ENCODE data around the gene LRP10. TPM values are rescaled to one million over a fixed set of nuclear protein-coding genes. Genes with fewer than 3 reads are reported as not detected.

LRP10 gene
- total and polyA plus RNA-seq, 2 of the 8 experiments (the other 6 are each of a cell fraction or from before 2014, with no cell fraction given): 12.4 to 15.6 TPM

DNA sequence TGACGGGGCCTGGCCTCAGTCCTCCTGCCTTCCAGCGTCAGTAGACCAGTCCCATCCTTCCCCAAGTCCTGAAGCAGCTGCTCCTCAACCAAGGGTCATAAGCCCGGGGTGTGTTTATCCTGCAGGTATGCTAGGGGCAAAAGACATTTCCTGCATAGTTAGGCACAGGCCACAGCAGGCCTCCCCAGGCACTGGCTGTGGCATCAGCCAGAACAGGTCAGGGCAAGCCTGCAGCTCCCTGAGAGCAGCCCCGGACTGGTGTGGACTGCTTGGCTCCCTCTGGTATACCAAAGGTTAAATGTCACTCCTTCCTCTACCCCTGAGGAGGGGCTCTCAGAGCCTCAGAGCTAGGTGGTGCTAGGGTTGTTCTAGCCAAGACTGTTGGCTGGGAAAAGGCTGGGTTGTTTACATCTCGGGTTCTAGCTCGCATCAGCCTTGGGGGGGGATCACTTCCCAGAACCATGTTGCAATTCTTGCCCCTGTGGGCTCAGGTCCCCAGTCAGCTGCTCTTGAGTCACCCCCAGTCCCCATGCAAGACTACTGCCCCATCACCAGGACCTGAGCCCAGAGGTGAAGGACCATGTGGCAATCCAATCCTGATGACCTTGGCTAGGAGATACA is 32.3 kb upstream of the LRP10 start:
- WGBS, 2 experiments (ENCODE audit: extremely low coverage in 1 of 2, insufficient coverage in 1 of 2, insufficient read length in 1 of 2, insufficient replicate concordance in 2 of 2, low coverage in 1 of 2, low lambda C conversion rate in 2 of 2, missing lambda C conversion rate in 1 of 2): 95% methylated on average over 6 of the region's 6 CpGs; no CpG with 5 or more reads in 1 of the 2 experiments
- Histone ChIP-seq H3K18ac (ENCODE audit: extremely low read depth, low read length) (peak overlapping the region; percentile 56), H3K27ac (ENCODE audit: low read depth, low read length) (peak overlapping the region; percentile 22; the same call in 1 of the 2 replicates), H3K23ac (ENCODE audit: insufficient read length) (no peak overlapping the region), H3K4me2 (ENCODE audit: insufficient read depth in 1 of 2, low read depth in 2 of 2, low read length in 2 of 2) (peak overlapping the region; percentile 73 to 98; a peak in 2 of 4 replicates), H4K20me1 (replicated peaks in 1 of 2; ENCODE audit: control insufficient read depth in 1 of 2, insufficient read depth in 2 of 2, low read length in 2 of 2) (no peaks in the 10 kb centered on the region), H3K36me3 (ENCODE audit: control insufficient read depth in 2 of 4, insufficient read depth in 4 of 4, low read length in 3 of 4) (peaks cover 5 to 32% (median 22%) of the 10 kb centered on the region in 4 experiments; a peak in 7 of 8 replicates), H2BK15ac (ENCODE audit: low read length) (no peak overlapping the region), H2AK5ac (ENCODE audit: low read depth, low read length) (peak overlapping the region; percentile 40; the same call in 1 of the 2 replicates), H2BK120ac (replicated peaks; ENCODE audit: low read depth, low read length) (peak overlapping the region; percentile 57), H3K23me2 (ENCODE audit: low read depth, low read length) (peaks cover 14% of the 10 kb centered on the region; the same call in 1 of the 2 replicates), H2BK5ac (ENCODE audit: low read depth, low read length) (peak overlapping the region; percentile 60; the same call in 1 of the 2 replicates), H4K91ac (replicated peaks; ENCODE audit: insufficient read length, low read length) (peak overlapping the region; percentile 36), H3K79me2 (ENCODE audit: control insufficient read depth in 1 of 2, insufficient read depth in 2 of 2, low read length in 2 of 2) (peaks cover 0 to 25% of the 10 kb centered on the region in 2 experiments; a peak in 1 of 4 replicates), H3K56ac (replicated peaks; ENCODE audit: insufficient read length, low read depth, low read length) (no peak overlapping the region), H2BK20ac (ENCODE audit: low read length) (no peak overlapping the region), H3K79me1 (ENCODE audit: low read depth, low read length) (peaks cover 8% of the 10 kb centered on the region), H4K5ac (ENCODE audit: insufficient read length, low read depth, low read length) (peak overlapping the region; percentile 55), H3K4me3 (ENCODE audit: extremely low read depth in 1 of 4, insufficient read depth in 2 of 4, low read depth in 3 of 4, low read length in 4 of 4) (peak overlapping the region in 1 of 4 experiments; percentile 94; a peak in 1 of 8 replicates), H3K4ac (replicated peaks; ENCODE audit: insufficient read length, low read depth, low read length) (peak overlapping the region; percentile 57), H3K14ac (ENCODE audit: insufficient read length) (no peak overlapping the region), H4K8ac (ENCODE audit: extremely low read depth, insufficient read depth, low read length) (no peak overlapping the region; the same call in none of the 2 replicates), H3K9ac (replicated peaks in 1 of 4; ENCODE audit: extremely low read depth in 1 of 4, low read depth in 3 of 4, low read length in 3 of 4) (no peak overlapping the region), H3K9me3 (ENCODE audit: insufficient read depth in 2 of 2, low read depth in 1 of 2, low read length in 1 of 2) (no peaks in the 10 kb centered on the region), H2BK12ac (ENCODE audit: low read depth, low read length) (peak overlapping the region; percentile 77; the same call in 1 of the 2 replicates), H2AFZ (ENCODE audit: low read length) (no peak overlapping the region), H3K4me1 (replicated peaks in 1 of 4; ENCODE audit: control insufficient read depth in 3 of 4, insufficient read depth in 4 of 4, low read length in 3 of 4) (peaks cover 8 to 17% (median 14%) of the 10 kb centered on the region in 4 experiments), H3K27me3 (replicated peaks in 1 of 4; ENCODE audit: control insufficient read depth in 3 of 4, extremely low read depth in 1 of 4, insufficient read depth in 3 of 4, low read length in 3 of 4) (no peaks in the 10 kb centered on the region)
- POLR2A ChIA-PET (ENCODE audit: partially characterized antibody): interaction anchor here (1.2 to 16.3 kb wide), 10 partner anchors 10 to 90 kb away, joined by 3 to 203 read pairs (median 14); partner anchors contain the start of genes MRPL52, OXA1L, PRMT5 and RBM23
- FAIRE-seq (no peak), DNase-seq (ENCODE audit: low read depth in 1 of 2, low spot score in 2 of 2) (no peak)
- CTCF ChIA-PET (ENCODE audit: partially characterized antibody): interaction anchor here (0.6 to 56.0 kb wide), 8 partner anchors 20 to 1179 kb away, joined by 3 to 1562 read pairs (median 8); partner anchors contain the start of genes LRP10, MMP14, MRPL52 and REM2
- TF ChIP-seq CBX8 (IDR thresholded peaks at IDR 0.05; ENCODE audit: borderline replicate concordance, low read depth, low read length) (no peak), SP4 (IDR thresholded peaks at IDR 0.05; ENCODE audit: low read length) (no peak), TEAD4 (IDR thresholded peaks at IDR 0.05; ENCODE audit: low read depth, low read length) (no peak), POLR2A (IDR thresholded peaks at IDR 0.05; ENCODE audit: control extremely low read depth in 1 of 2, low read depth in 2 of 2, low read length in 2 of 2) (0 out of 3 replicates have a peak, but pooled peaks of 1 of the 2 experiments have one; percentile 30), POU5F1 (IDR thresholded peaks at IDR 0.05; ENCODE audit: low read depth, low read length) (no peak), RXRA (IDR thresholded peaks at IDR 0.05; ENCODE audit: insufficient read depth, low read depth, low read length) (no peak)
- TF ChIP-seq, protein P1, sequence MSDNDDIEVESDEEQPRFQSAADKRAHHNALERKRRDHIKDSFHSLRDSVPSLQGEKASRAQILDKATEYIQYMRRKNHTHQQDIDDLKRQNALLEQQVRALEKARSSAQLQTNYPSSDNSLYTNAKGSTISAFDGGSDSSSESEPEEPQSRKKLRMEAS (IDR thresholded peaks at IDR 0.05): no peak
- TF ChIP-seq, protein P2, sequence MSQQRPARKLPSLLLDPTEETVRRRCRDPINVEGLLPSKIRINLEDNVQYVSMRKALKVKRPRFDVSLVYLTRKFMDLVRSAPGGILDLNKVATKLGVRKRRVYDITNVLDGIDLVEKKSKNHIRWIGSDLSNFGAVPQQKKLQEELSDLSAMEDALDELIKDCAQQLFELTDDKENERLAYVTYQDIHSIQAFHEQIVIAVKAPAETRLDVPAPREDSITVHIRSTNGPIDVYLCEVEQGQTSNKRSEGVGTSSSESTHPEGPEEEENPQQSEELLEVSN (IDR thresholded peaks at IDR 0.05): no peak
